Right kidney (tissue), 1 donor: Measurements from ENCODE around the gene MYBBP1A.

ENCODE experiments used
- DNase-seq: peaks from one replicate; pipeline ENCODE4 v3.0.0-alpha.2; 2016

Gene MYBBP1A

DNA sequence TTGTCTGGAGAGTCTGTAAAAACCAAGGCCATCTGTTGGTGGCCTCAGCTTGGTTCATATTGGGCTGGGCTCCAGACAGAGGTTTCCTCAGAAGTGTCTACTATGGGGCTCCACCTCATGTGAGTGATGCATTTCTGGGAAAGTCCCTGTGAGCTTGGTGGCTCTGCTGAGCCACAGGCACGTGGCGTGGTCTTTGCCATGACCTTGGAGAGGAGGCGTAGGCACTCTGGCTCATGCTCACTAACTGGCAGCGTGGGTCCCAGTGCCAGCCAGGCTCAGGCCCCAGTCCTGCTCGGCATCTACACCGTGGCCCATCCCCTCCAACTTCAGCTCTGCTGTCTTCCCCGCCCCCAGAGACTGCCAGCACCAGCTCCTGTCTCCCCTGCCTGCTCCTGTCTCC is 18.5 kb upstream of the MYBBP1A start:
- DNase-seq, result no peak

DNA sequence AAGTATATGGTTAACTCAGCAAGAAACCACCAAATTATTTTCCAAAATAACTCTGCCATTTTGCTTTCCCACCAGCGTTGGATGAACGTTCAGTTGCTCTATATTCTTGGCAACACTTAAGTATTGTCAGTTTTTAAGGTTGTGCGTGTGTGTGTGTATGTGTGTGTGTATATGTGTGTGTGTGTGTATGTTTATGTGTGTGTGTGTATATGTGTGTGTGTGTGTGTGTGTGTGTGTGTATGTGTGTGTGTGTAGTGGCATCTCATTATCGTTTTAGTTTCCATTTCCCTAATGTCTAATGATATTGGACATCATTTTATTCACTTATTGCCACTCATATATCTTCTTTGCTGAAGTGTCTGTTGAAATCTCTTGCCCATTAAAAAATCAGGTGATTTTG is 17.9 kb upstream of the MYBBP1A start:
- DNase-seq, result no peak

DNA sequence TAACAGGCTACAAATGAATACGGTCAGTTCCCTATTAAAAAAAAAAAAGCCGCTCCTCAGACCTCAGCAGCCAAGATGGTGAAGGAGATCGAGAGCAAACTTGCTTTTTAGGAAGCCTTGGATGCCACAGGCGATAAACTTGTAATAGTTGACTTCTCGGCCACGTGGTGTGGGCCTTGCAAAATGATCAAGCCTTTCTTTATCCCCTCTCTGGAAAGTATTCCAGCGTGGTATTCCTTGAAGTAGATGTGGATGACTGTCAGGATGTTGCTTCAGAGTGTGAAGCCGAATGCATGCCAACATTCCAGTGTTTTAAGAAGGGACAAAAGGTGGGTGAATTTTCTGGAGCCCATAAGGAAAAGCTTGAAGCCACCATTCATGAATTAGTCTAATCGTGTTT is 16.9 kb upstream of the MYBBP1A start:
- DNase-seq, result no peak

DNA sequence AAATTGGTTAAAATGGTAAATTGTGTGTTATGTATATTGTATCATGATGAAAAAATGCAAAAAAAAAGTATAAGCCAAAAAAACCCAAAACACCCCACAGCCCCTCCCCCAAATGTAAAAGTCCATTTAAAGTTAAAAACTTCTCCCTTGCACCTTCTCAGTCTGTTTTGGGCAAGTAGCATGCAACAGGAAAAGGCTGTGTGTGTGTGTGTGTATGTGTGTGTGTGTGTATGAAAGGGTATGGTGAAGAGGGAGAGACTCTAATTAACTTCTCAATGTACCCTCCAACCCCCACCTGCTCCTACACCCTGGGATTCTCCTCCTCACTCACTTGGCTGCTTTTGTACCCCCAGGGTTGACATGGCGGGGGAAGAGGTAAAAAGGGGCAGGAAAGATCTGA is 14.4 kb upstream of the MYBBP1A start:
- DNase-seq, result no peak

DNA sequence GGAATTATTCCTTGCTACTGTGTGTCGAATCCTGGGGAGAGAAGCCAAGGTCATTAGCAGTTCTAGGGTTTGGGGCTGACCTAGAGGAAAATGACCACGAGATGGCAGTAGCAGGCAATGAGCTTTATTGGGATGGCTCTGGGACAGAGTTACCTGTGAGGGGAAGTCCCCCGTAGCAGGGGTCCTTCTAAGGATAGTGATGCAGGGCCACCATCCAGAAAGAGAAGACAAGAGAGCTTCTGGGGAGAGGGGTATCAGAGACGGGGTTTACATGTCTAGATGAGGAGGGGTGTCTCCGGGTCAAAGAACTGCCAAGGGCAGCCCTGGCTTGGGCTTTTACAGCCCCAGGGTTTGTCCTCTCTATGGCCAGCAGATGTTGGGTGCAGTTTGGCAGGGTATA is 11.6 kb upstream of the MYBBP1A start:
- DNase-seq, result peak; percentile 69

DNA sequence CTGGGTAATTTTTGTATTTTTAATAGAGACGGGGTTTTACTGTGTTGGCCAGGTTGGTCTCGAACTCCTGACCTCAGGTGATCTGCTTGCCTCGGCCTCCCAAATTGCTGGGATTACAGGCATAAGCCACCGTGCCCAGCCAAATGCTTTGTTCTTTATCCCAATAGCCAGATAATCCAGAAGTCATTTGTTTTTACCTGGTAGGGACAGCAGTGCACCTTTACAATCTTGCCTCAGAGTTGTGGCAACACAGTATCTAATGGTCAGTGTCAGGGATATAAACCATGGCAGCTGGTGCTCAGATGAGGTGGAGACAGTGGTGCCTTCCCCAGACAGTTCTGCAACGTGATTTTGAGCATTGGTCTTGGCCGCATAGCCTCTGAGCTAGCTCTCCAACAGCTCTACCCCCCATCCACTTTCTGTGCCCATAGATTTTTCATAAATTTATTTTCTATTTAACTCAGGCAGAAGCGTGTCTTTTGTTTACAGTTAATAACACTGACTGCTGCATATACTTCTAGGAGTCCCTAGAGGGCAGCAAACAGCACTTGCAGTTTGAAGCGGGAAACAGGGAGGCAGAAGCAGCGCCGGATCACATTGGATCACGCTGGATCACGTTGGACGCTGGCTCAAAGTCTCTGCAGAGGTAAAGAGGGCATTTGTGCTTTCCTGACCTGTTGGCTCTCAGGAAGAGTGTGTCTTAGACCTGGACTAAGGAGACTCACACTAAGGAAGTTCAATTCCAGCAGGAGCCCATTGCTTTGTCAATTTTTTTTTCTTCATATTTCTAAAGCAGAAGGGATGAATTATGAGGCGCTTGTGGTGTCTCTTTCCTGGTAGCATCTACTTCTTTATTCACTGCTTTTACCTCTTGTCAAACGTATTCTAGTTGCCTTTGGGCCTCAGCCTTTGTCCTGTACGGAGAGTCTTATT is 10.3 kb upstream of the MYBBP1A start:
- DNase-seq, result no peak

DNA sequence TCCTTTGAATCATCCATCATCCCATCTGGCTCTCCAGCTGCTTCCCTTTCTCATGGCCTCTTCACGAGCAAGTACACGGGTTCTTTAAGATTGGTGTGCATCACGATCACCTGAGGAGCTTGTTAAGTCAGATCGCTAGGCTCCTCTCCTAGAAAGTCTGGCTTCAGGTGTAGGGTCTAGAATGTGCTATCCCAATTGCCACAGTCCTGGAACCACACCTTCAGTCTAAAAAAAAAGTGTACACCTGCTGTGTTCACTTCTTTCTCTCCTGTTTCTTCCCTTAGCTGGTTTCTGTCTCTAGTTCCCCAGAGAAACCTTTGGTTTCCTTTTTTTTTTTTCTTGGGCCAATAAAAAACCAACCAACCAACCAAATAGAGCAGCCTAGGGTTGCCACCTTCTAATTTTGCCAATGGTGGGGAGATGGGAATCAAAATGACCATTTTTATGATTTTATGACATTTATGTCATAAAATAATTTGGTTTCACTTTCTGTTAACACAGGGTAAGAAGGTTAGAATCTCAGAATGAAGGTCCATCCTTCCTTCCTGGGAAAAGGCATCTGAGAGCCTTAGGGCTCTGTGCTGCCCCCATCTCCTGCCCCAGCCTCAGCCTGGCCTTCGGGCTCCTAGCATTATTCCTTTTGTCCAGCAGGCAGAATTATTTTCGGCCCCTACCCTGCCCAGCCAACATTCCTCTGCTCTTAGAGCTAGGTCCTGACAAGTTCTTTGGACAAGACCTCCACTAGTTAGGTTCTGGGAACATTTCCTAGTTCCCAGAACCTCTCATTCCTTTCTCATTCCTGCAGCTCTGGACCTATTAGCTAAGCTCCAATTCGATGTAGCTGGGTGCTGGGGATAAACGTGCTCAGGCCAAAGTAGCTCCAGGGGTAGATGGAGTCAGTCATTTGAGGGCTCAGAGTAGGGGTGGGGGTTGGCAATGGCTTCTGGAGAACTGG is 7.1 kb upstream of the MYBBP1A start:
- no peak for DNase-seq

DNA sequence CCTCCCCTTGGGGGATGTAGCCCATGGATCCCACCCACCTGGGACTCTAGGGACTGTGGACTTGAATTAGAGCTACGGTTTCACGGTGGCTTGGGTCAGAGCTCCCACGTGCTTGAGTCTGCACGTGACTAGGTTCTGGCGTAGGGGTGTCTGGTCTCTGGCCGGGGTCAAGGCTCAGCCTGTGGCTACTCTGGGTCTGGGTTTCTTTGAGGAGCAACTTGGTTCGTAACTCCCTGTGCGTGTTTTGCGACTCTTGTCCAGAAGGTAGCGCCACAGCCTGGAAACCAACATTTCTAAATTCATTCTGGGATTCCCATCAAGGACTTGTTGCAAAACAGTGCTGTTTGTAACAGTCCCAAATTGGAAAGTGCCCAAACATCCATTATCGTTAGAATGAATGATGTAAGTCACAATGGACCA is 5.7 kb upstream of the MYBBP1A start:
- no peak for DNase-seq

DNA sequence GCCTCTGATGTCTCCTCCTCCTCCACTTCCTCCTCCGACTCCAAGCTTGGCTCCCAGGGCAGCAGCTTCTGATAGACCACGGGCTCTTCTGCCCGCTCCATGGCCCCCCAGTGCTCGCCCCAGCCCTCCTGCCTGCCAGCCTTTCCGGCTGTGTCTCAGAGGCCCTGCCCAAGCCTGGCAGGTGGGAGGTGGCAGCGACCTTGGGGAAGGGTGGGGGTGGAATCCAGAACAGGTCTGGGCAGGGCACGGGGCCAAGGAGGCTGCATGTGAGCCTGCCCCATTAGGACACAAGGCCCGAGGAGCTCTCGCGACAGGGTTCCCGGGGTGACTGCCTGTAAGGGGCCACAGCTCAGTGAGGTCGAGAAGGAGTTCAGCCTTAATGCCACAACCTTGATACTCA is 5.2 kb upstream of the MYBBP1A start, which contains the start of gene GGT6:
Gene GGT6, minus strand, starts transcription at position 157 of the 400 bp plus-strand sequence. Its CDS starts 56 bp downstream, at position 101.
- DNase-seq, result no peak

DNA sequence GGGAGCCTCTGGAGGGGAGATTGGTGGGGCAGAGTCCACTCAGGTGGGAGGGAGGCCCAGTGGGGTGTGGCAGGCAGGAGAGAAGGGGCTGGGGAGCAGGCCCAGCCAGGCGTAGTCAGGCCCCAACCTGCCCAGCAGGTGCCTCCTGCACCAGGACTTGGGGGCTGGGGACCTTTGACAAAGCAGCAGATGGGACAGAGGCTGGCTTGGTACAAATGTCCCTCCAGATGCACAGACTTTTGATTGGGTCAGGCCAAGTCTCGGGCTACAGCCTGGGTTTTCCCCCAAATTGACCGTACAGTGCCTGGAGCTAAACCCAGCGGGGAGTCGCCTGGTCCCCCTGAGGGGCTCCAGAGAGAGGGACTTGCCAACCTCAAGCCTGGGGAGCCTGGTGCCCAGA is 4.8 kb upstream of the MYBBP1A start:
- DNase-seq, result no peak

DNA sequence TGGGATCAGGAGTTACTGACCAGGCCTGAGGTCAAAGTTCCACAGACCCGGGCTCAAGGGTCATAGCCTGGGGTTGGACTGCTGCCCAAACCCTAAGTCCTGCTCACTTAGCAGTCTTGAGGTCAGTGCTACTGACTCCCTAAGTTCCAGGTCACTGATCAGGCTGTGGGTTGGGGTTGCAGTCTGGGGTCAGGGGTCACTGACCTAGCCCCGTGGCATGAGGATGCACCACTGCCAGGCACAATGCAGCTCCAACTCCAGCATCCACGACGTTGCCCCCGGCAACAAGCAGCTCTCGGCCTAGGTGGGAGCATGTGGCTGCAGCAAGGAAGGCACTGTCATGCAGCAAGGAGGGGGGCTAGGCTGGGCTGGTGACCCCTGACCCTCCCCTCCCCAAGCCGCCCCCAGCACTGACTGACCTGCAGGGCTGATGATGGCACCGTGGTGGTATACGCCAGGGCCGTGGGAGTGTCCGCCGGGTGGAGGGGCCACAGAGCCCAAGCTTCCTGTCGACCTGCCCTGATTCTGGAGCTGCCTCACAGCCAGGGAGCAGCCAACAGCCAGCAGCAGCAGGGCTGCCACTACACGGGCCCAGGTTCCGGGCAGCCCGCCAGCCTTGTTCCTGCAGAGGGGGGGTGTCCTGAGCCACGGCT is 4.1 kb upstream of the MYBBP1A start:
- no peak for DNase-seq

DNA sequence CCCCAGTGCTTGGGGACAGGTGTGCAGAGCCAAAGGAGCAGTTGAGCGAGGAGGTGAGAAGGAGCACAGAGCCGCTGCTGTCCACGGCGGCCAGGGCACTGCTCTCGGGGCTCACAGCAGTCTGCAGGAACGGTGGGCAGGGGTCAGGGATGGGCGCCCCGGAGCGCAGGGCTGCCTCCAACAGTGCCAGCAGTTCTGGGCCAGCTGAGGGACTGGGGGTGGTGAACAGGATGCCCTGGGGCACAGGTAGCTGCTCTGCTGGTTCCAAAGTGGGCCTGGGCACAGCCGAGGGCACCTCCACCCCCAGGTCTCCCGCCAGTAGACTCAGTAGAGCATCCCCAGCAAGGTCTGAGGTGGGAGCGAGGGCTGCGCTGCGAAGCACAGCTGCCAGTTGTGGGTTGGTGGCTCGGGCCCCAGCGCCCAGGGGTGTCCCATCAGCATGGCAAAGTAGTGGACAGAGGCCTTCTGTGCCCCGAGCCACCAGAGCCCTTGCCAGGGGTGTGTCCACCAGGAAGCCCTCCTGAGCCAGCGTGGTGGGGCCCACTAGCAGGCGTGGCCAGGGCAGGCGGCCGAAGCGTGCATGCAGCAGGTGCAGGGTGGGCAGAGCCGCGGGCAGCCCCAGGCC is 3.3 kb upstream of the MYBBP1A start:
- no peak for DNase-seq

DNA sequence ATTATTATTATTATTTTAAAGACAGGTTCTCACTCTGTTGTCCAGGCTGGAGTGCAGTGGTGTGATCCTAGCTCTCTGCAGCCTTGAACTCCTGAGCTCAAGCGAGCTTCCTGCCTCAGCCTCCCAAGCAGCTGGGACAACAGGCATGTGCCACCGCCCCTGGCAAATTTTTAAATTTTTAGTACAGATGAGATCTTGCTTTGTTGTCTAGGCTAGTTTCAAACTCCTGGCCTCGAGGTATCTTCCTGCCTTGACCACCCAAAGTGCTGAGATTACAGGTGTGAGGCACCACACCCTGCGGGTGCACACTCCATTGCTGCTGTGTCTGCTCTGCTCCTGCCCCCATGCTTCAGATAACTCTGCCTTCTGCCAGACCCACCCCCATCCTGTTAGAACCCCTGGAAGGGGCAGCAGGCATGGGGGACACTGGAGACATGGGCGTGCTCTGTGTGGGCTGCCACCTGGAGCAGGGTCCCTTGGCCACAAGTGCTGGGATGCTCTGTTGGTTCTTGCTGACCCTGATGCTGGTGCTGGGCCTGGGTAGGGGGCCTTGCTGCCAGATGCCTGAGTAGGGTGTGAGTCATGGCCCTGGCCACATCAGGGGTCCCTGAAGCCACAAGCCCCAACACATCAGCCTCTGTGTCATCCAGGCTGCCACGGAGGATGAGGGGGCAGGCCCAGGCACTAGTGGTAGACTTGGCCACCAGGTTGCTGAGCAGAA is 2.6 kb upstream of the MYBBP1A start:
- DNase-seq, result no peak

DNA sequence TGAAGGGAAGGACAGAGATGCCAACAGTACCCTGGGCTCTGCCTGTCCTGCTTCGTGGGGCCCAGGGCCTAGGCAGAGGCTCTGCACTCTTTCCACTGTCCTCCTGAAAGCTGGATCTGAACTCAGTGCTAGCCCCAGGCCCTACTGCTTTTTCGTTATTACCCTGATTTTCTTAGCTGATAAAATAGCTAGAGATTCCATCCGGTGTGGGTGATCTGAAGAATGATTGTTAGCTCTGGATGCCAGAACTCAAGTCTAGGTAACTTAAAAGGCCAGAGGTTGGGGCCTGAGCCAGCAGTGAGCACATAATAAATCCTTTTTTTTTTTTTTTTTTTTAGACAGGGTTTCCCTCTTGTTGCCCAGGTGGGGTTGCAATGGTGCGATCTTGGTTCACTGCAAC is 1.8 kb upstream of the MYBBP1A start:
- DNase-seq, result no peak

DNA sequence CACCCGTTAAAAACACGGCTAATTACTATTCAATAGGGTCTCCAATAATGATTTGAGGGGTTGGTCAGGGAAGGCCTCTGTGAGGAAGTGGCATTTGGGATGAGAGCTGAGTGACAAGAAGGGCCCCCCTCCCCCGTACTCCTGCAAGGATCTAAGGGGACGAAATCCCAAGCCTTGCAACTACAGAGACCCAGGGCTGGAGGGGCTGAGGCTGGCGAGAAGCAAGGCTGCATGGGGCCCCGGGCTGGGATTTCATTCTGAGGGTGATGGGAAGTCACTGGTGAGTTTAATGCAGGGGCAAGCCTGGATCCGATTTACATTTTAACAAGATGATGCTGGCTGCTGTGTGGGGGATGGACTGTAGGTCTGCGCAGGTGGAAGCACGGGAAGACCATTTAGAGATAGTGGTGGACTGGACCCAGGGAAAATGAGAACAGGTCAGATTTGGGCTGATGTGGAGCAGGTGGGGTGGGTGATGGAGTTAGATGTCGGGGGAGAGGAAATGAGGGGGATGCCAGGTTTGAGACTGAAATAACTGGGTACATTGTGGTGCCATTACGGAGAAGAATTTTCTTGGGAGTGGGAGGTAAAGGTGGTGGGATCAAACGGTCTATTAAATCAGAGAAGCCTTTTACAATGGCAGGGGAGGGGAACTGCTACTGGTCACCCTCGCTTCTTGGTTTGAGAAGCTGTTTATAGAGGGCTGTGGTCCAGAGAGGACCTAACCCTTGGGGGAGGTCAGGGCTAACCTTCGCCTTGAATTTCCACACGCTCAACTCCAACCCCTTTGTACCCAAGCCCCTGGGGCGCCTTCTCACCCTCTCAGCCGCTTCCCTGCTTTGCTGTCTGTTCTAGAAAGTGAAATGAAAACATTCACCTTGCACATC is 932 bp upstream of the MYBBP1A start:
- no peak for DNase-seq

DNA sequence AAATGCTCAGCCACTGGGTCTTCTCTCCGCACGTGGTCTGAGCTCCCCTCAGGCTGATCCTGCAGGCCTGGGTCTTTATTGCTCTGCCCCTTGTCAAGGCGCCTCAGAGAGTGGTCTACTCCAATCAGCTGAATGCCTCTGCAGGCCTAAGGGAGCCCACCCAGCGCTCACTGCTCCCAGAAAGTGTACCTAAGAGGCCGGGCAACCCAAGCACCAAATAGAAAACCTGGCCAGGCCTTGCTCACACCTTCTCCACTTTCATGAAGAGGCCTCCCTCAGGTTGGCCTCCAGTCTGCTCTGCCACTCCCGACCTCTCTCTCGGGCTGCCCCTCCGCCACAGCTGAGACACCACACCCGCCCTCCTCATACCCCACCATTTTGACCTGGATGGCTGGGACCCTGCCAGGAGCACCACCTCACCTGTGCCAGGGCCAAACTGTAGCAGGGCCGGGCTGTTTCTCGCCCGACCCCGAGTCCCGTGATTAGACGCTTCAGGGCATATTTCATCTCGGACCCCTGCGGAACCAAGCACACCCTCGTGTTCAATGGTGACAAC is 665 bp downstream of the MYBBP1A start:
- no peak for DNase-seq

DNA sequence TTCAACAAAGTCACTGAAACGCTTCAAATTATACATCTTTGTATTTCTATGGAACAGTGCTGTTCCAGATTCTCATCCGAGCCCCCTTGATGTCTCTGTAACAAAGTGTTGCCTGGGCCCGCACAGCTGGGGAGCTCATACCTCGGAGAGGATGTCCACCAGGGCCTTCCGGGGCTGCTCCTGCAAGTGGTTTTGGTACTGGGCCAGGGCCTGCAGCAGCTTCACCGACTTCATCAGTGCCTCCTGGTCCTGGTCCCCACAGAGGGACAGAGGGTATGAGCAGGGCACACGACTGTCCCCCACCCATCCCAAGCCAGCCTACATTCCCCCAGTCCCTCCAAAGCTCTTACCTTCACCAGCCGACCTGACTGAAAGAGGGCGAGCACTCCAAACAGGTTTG is 1.5 kb downstream of the MYBBP1A start:
- no peak for DNase-seq

DNA sequence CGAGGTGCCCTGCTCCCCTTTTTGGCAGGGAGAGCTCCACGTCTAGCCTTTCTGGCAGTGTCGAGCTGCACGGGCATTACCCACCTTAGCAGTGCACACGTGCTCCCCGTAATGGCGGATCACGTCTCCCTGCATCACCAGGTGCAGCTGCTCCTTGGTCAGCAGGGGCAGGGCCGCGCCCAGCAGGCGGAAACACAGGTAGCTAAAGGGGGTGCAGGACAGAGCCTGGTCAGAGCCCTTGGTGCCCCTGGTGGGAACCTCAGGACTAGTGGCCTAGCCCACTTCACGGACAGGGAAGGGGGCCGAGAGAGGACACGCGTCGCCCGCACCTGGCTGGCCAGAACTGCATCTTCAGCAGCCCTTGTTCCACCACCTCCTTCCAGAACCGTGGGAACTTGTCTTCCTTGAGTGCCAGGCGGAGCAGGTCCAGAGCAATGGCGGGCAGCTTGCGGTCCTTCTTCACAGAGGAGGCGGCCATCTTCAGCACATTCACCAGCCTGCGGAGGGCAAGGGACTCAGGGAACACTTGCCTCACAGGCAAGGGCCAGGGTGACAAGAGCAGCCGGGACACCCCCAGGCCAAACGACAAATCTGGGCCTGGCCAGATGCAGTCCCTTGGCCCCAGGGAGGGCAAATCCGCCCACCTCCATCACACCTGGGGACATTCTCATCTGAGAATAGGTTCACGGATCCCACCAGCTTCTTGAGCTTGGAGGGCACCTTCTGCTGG is 3.2 kb downstream of the MYBBP1A start:
- DNase-seq, result no peak

DNA sequence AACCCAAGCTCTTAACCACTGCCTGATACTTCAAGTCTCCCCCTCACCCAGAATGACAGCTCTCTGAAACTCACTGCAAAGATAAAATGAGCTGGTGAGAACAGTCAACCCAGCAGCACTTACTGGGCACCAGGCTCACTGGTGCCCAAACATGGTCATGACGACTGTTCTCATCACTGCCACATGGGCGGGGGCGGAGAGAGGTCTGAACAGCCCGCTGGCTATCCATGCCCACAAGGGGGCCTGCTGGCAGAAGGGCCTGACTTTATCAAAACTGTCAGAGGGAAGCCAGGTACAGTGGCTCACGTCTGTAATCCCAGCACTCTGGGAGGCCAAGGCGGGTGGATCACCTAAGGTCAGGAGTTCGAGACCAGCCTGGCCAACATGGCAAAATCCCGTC is 4.0 kb downstream of the MYBBP1A start:
- DNase-seq, result no peak
